Stimulated activated CD8-positive, alpha-beta memory T cell treated with anti-CD3 and anti-CD28 coated beads, Interleukin-12 subunit alpha, Interleukin-12 subunit beta, amount 100 ng/mL, for 1 hour (primary cell): Measurements from ENCODE around the gene ADCY5.

Experiments used
- DNase-seq: peaks from one replicate; pipeline ENCODE4 v3.0.0-alpha.2; 2020; ENCODE audit warnings: low read depth

Gene ADCY5

GRCh38 chr3:123458255-123458654 is 9.4 kb upstream of the ADCY5 start:
- no peak for DNase-seq

- no peak for DNase-seq
Measured at GRCh38 chr3:123457841-123458240, 9.0 kb upstream of the ADCY5 start.

GRCh38 chr3:123453675-123454074 is 4.8 kb upstream of the ADCY5 start:
- DNase-seq: no peak

GRCh38 chr3:123451186-123451585 is 2.3 kb upstream of the ADCY5 start:
- DNase-seq: no peak

- DNase-seq: no peak
Measured at GRCh38 chr3:123449997-123450604, 1.2 kb upstream of the ADCY5 start.

- no peak for DNase-seq
Measured at GRCh38 chr3:123449102-123449996, 459 bp upstream of the ADCY5 start.

DNA sequence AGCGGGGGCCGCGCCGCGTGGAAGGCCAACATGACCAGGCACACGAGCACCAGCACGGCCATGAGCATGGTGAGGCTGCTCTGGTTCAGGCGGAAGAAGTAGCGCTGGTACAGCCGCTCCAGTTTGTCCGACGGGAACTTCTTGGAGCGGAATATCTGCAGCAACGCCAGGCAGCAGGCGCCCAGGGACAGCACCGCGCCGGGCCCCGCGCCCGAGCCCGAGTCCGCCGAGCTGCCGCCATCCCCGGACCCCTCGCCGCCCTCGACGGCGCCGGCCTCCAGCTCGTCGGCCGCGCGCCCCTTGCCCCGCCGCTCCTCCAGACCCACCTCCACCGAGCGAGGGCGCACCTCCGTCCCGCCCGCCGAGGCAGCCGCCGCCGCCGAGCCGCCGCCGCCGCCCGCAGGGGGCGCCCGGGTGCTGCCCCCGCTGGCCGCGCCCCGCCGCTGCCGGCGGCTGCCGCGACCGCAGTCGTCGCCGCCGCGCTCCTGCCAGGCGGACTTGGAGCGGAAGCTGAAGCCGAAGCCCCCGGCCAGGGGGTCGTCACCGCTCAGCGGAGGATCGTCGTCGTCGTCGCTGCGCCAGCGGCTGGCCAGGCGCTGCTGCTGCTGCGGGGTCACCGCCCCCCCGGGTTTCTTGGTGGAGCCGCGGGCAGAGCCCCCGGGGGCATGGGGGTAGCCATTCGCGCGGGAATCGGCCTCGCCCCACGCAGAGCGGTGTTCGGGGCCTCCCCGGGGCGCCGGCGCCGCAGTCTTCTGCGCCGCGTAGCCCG is 957 bp downstream of the ADCY5 start:
- DNase-seq: no peak

DNA sequence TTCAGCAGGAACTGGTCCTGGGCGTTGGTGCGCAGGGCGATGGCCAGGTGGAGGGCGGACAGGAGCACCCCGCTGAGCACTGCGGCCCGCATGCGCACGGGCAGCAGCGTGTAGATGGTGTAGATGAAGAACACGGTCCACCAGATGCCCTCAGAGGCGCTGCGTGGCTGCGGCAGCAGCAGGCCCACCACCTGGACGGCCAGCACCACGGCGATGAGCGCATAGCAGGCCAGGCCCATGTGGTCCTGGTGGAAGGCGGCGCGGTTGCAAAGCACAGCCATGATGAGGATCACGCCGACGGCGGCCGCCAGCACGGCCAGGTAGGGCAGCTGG is 1.5 kb downstream of the ADCY5 start:
- no peak for DNase-seq

DNA sequence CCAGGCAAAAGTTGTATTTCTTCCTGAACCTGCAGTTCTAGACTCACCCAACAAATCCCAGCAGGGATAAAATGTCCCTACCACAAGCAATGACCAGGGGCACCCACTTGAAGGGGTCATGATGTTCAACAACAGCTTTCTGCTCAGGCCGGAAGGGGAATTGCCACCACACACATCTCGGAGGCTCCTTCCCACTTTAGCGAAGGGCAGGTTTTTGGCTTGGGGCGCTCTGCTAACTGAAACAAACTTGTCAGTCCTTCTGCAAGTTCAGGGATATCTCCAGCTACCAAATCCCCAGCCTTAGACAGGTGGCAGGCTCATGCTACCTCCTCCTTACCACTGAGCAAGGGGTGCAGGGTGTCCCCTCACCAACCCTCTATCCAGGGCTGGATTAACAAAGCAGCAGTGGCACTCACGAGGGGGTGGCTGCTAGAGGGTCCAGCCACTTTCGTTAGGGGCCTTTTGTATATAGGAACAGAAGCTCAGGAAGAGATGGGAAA is 2.2 kb downstream of the ADCY5 start:
- DNase-seq: no peak

DNA sequence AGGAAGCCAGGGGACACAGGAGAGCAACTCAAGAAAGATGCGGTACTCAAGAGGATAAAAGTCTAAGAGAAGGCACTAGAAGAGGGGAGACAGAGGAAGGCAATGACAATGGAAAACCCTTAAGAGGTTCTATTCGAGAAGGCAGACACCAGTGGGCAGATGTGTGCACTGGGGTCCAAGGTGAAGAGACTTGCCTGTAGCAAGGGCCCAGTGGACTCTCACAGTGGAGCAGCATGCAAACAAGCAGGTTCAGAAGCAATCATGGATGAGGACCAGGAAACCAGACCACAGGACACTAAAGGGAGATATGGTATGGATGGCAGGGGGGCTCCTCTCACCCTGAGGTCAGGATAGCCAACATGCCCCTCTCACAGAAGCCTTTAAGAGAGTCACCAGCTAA is 2.7 kb downstream of the ADCY5 start:
- DNase-seq: no peak

DNA sequence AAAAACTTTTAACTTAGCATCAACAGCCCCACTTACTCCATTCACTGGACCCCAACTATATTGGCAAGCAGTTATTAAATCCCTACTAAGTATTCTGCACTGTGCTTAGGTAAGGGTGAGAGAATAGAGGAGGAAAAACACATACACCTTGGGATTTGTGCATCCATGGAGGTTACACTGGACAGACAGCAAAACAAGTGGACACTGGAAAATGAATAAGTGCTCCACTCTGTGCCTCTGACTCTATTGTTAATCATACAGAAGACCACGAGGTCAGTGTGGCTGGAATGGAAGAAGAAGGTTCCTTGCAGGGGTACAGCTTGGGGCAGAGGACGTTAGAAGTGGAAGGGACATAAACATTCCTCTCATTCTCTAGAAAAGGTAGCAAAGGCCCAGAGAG is 3.2 kb downstream of the ADCY5 start:
- DNase-seq: no peak

DNA sequence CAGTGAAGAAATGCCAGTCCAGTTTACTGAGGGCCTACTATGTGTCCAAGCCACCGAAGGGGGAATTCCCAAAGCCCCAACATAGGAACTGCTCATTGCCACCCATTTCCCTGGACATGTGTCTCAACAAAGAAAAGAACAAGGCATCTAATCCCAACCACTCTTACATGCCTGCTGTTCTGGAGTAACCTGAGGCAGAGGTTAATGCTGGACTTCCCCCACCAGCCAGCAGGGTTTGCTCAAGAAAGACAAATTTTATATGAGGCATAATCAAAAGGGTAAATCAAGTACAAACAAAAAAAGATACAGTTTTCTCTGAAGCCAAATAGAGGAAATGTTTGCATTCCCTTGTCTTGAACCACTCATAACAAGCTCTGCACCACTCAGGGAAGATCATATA is 4.1 kb downstream of the ADCY5 start:
- DNase-seq: no peak

GRCh38 chr3:123444023-123444422 is 4.9 kb downstream of the ADCY5 start:
- no peak for DNase-seq

GRCh38 chr3:123442908-123443307 is 6.0 kb downstream of the ADCY5 start:
- no peak for DNase-seq

GRCh38 chr3:123442125-123442524 is 6.8 kb downstream of the ADCY5 start:
- DNase-seq: no peak

DNA sequence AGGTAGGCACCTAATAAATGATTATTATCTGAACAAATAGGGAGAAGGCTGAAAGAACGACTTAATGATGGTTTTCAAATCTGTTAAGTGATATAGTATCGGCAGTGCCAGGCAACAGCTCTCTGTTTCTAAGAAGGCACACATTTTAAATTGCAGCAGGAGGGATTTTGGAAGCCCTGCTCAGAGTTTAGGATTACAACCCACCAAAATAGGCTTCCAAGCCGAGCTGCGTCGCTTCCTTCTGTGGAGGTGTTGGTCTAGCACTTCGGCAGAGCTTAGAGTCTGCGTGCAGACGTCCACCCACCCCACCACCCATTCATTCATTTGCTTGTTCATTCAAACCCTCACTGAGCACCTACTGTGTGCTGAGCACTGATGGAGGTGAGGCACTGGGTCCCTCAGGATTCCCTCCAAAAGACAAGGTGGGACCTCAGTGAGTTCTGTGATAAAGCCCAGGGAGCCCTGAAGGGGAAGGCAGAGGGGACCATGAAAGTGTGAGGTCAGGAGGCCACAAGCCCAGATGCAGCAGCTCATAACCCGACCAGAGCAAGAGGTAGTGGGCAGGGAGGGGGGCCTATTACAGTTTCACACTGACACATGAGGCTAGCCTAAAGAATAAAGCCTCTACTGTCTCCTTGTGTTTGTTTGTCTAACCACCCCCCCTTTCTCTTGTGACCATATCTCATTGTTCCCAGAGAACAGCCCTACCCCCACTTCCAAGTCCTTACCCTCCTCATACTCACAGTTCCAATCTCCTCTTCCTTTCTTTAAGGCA is 8.9 kb downstream of the ADCY5 start:
- DNase-seq: no peak

GRCh38 chr3:123432832-123433523 is 15.9 kb downstream of the ADCY5 start:
- no peak for DNase-seq

GRCh38 chr3:123431658-123432324 is 17.1 kb downstream of the ADCY5 start:
- no peak for DNase-seq

- no peak for DNase-seq
Measured at GRCh38 chr3:123431007-123431657, 17.8 kb downstream of the ADCY5 start.

- no peak for DNase-seq
Measured at GRCh38 chr3:123430266-123430665, 18.6 kb downstream of the ADCY5 start.
